ENCODE results near the gene SCAMP3. TPM values are rescaled to one million over a fixed set of nuclear protein-coding genes. Genes with fewer than 3 reads are reported as not detected.
A peak's percentile ranks its signal among the peaks of the same experiment; 100 is the strongest.

The SCAMP3 gene
- total and polyA plus RNA-seq, 4 donors = 26.3 to 103 (median 70.1) TPM

DNA sequence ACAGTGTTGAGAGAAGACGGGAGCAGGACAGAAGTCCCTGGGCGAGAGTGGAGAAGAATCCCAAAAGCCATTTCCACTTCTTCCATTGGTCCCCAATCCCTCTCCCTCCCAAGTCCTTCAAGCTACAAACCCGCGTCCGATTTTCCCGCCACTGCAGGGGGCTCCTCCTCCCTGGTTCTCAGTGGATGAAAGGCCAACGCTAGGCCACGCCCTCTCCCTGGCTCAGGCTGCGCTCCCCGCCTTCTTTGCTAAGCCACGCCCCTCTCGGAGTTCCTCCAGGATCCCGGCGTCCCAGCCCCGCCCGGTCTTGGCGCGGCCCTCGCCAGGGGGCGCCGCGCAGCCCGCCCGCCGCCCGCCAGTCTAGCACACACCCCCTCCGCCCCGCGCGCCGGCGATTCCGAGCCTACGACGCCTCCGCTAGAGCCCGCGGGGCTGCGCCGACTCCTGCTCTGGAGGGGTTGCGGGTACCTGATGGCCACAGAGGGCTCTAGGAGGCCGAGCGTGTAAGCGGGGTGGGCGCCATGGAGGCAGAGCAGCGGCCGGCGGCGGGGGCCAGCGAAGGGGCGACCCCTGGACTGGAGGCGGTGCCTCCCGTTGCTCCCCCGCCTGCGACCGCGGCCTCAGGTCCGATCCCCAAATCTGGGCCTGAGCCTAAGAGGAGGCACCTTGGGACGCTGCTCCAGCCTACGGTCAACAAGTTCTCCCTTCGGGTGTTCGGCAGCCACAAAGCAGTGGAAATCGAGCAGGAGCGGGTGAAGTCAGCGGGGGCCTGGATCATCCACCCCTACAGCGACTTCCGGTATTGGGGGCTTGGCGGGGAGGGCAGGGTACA is 15.1 kb upstream of the SCAMP3 start, which contains the start of gene HCN3:
HCN3 (plus strand) TSS at position 394 of the 832 bp plus-strand sequence; CDS start at position 522, 128 bp downstream.
- WGBS (ENCODE audit: insufficient coverage) = under 1% methylated on average over 67 of the region's 68 CpGs
- Histone ChIP-seq H3K4me1 (ENCODE audit: control insufficient read depth, insufficient read depth, low read length) (peaks cover 25% of the 10 kb centered on the region), H3K9me3 (ENCODE audit: control insufficient read depth, insufficient read depth, low read length) (no peaks in the 10 kb centered on the region), H3K36me3 (ENCODE audit: control insufficient read depth, insufficient read depth, low read length) (peaks cover 2% of the 10 kb centered on the region), H3K4me3 (ENCODE audit: low read depth, low read length) (peak within 1 kb of the TSS; percentile 49), H3K27me3 (ENCODE audit: control insufficient read depth, insufficient read depth, low read length) (no peaks in the 10 kb centered on the region), H3K27ac (ENCODE audit: low read depth, low read length) (peak within 1 kb of the TSS; percentile 57)
- peak; percentile 92 to 99 (median 98) for DNase-seq (ENCODE audit: low read depth in 4 of 6, low spot score in 6 of 6)

DNA sequence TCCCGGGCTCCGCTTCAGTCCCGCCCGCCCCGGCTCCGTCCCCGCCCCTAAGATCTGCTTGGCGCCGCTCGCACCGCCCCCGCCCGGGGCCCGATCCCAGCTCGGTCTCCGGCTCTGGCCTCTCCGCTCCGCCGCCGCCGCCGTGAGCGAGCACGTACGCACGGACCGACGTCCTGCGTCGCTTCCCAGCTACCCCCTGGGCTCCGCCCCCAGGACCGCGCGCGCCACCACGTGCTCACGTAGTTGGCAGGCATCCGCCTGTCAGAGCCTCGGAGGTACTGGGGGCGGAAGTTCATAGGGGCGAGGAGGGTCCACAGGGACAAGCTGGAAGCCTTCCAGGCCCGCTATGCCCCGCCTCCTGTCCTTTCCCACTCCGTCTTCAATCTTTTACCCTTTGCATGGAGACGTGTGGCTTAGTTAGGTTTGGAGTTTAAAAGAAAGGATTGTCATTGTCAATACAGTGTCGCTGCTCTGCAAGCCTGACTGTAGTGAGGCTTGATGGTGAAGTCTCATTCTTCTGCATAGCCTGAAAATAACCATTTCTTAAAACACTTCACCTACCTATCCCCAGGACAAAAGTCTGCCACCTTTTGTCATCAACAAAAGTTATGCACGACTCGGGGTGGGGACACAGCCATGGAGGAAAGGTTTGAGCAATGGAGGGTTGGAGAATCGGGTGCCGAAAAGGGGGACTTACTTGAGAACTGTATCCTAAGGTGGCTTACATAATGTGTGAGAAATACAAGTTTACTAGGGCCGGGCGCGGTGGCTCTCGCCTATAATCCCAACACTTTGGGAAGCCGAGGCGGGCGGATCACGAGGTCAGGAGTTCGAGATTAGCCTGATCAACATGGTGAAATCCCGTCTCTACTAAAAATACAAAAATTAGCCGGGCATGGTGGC is 11.4 kb upstream of the SCAMP3 start, which contains the start of gene CLK2:
CLK2 (minus strand) TSS at position 162 of the 903 bp plus-strand sequence. CDS start 2,527 bp downstream, outside the sequence.
- Histone ChIP-seq H3K27ac (ENCODE audit: low read depth, low read length) (peak within 1 kb of the TSS; percentile 93), H3K4me1 (ENCODE audit: control insufficient read depth, insufficient read depth, low read length) (peaks cover 22% of the 10 kb centered on the region), H3K36me3 (ENCODE audit: control insufficient read depth, insufficient read depth, low read length) (peaks cover 23% of the 10 kb centered on the region), H3K9me3 (ENCODE audit: control insufficient read depth, insufficient read depth, low read length) (no peaks in the 10 kb centered on the region), H3K27me3 (ENCODE audit: control insufficient read depth, insufficient read depth, low read length) (no peaks in the 10 kb centered on the region), H3K4me3 (ENCODE audit: low read depth, low read length) (peak within 1 kb of the TSS; percentile 77)
- peak in 5 of 6 donors; percentile 87 to 98 (median 92) for DNase-seq (ENCODE audit: low read depth in 4 of 6, low spot score in 6 of 6)
- 0% methylated on average over 41 of the region's 61 CpGs for WGBS (ENCODE audit: insufficient coverage)

DNA sequence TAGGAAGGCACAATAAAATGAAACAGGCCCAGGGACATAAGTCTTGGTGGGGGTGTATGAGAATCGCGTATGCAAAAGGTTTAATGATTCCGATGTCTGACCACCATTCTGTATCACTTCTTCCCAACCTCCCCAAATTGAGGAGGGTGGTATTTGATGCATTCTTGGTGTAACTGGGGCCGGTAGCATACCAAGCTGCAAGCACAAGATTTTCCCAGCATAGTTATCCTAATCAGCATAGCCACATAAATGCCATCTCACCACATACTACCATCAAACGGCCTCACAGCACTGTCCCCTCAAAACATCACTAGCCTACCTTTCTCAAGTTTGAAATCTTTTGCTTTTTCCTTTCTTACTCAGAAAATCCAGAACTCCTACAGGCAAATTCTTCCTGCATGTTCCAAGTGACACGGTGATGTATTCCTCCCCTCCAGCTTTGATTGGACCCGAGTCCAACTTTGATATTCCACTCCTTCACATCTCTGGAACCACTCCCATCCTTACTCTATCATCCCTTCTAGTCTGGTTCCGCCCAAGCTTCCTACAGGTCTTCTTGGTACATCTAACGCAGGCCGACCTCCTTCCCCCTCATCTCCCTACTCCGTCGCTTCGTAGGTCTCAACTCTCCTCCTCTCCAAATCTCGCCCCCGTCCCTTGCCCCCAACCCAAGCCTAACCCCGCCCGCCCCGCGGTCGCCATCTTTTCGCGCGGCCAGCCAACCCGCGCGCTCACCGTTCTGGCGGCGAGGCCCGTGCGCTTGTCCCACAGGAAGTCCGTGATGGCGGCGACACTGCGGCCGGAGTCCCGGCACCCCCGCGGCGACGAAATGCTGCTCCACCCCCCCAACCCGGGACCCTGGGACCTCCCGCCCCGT is 10.5 kb upstream of the SCAMP3 start:
- H3K4me3 ChIP-seq (ENCODE audit: low read depth, low read length) = peak overlapping the region; percentile 77
- DNase-seq (ENCODE audit: low read depth in 4 of 6, low spot score in 6 of 6) = no peak
- no peaks in the 10 kb centered on the region for H3K27me3 ChIP-seq (ENCODE audit: control insufficient read depth, insufficient read depth, low read length)
- H3K9me3 ChIP-seq (ENCODE audit: control insufficient read depth, insufficient read depth, low read length) = no peaks in the 10 kb centered on the region
- H3K36me3 ChIP-seq (ENCODE audit: control insufficient read depth, insufficient read depth, low read length) = peaks cover 31% of the 10 kb centered on the region
- WGBS (ENCODE audit: insufficient coverage) = under 1% methylated on average over 38 of the region's 44 CpGs
- H3K27ac ChIP-seq (ENCODE audit: low read depth, low read length) = peak overlapping the region; percentile 93
- H3K4me1 ChIP-seq (ENCODE audit: control insufficient read depth, insufficient read depth, low read length) = peaks cover 15% of the 10 kb centered on the region

DNA sequence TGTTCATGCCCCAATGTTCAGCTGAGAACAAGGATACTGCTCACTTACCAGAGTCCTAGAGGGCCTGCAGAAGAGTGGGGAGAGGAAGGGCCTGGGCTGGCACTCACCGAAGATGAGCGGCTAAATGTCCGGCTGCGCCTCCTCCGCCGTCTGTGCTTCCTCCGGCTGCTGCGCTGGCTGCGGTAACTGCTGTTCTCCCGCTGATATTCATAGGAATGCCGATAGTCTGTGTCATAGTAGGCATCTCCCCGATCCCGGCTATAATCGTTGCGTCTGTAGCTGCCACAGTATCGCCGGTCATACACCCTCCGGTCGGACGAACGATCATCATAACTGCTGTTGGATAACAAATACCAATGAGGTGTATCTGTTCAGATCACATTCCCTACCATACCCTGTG is 7.2 kb upstream of the SCAMP3 start:
- Histone ChIP-seq H3K27me3 (ENCODE audit: control insufficient read depth, insufficient read depth, low read length) (no peaks in the 10 kb centered on the region), H3K27ac (ENCODE audit: low read depth, low read length) (no peak overlapping the region), H3K9me3 (ENCODE audit: control insufficient read depth, insufficient read depth, low read length) (no peaks in the 10 kb centered on the region), H3K4me1 (ENCODE audit: control insufficient read depth, insufficient read depth, low read length) (peaks cover 12% of the 10 kb centered on the region), H3K36me3 (ENCODE audit: control insufficient read depth, insufficient read depth, low read length) (peaks cover 60% of the 10 kb centered on the region), H3K4me3 (ENCODE audit: low read depth, low read length) (no peak overlapping the region)
- no peak for DNase-seq (ENCODE audit: low read depth in 4 of 6, low spot score in 6 of 6)
- 95% methylated on average over 21 of the region's 21 CpGs for WGBS (ENCODE audit: insufficient coverage)

DNA sequence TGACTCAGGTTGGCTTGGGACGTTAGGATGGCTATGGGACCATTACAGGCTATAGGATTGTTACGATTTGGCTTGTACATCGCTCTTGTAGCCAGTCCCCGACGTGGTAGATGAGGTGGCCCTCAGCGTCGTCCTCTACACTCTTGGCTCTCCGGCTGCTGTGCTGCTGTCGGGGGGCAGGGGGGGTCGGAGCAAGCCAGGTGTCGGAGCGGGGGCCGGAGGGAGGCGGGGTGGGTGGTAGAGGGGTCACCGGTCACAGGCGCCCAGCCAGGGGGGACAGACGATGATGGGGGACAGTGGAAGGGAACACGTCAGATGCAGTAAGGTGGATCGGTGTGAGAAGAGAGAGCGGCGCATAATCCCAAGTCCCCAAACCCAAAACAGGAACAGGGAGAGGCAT is 6.5 kb upstream of the SCAMP3 start:
- Histone ChIP-seq H3K27ac (ENCODE audit: low read depth, low read length) (no peak overlapping the region), H3K4me3 (ENCODE audit: low read depth, low read length) (no peak overlapping the region), H3K4me1 (ENCODE audit: control insufficient read depth, insufficient read depth, low read length) (peaks cover 8% of the 10 kb centered on the region), H3K9me3 (ENCODE audit: control insufficient read depth, insufficient read depth, low read length) (no peaks in the 10 kb centered on the region), H3K36me3 (ENCODE audit: control insufficient read depth, insufficient read depth, low read length) (peaks cover 66% of the 10 kb centered on the region), H3K27me3 (ENCODE audit: control insufficient read depth, insufficient read depth, low read length) (no peaks in the 10 kb centered on the region)
- WGBS (ENCODE audit: insufficient coverage) = 94% methylated on average over 16 of the region's 21 CpGs
- DNase-seq (ENCODE audit: low read depth in 4 of 6, low spot score in 6 of 6) = no peak

DNA sequence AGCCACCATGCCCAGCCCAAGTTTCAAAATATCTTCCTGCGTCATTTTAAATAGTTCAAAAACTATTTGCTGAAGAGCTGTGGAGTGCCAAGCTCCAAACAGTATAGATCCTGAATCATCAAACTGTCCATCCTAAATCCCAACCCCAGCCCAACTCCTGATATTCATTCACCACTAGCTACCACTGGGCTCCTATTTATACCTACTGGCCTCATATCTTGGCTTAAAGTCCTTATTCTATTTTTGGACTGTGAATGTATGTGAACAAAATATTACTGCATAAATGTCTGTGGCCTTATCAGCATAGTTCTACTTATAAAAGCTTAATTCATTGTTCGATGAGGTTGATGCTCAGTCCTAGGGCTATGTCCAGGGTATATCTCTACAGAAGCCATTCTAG is 5.2 kb upstream of the SCAMP3 start:
- no peak for DNase-seq (ENCODE audit: low read depth in 4 of 6, low spot score in 6 of 6)
- H3K36me3 ChIP-seq (ENCODE audit: control insufficient read depth, insufficient read depth, low read length) = peaks cover 74% of the 10 kb centered on the region
- no peaks in the 10 kb centered on the region for H3K9me3 ChIP-seq (ENCODE audit: control insufficient read depth, insufficient read depth, low read length)
- H3K4me1 ChIP-seq (ENCODE audit: control insufficient read depth, insufficient read depth, low read length) = peaks cover 7% of the 10 kb centered on the region
- WGBS (ENCODE audit: insufficient coverage) = no CpG with 5 or more reads among the region's 2 CpGs
- no peaks in the 10 kb centered on the region for H3K27me3 ChIP-seq (ENCODE audit: control insufficient read depth, insufficient read depth, low read length)
- no peak overlapping the region for H3K27ac ChIP-seq (ENCODE audit: low read depth, low read length)
- H3K4me3 ChIP-seq (ENCODE audit: low read depth, low read length) = no peak overlapping the region

DNA sequence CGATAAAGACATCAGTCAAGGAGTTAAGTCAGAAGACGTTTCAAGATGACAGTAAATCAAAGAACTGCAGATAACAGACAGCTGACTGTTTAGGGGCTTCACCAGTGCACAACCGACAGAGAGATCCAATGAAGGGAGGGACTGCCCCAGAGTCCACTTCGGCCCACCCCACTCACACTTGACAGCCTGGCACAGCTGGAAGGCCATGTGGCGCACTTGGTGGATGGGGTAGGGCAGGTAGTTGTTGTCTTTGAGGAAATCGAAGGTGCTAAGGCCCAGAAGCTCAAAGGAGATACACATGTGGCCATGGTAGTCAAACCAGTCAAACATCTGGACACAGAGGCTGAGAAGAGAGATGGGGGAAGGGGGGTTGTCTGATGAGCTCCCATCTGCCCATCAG is 4.4 kb upstream of the SCAMP3 start:
- H3K4me3 ChIP-seq (ENCODE audit: low read depth, low read length) = no peak overlapping the region
- H3K9me3 ChIP-seq (ENCODE audit: control insufficient read depth, insufficient read depth, low read length) = no peaks in the 10 kb centered on the region
- H3K4me1 ChIP-seq (ENCODE audit: control insufficient read depth, insufficient read depth, low read length) = peaks cover 7% of the 10 kb centered on the region
- no peak for DNase-seq (ENCODE audit: low read depth in 4 of 6, low spot score in 6 of 6)
- H3K27ac ChIP-seq (ENCODE audit: low read depth, low read length) = no peak overlapping the region
- no peaks in the 10 kb centered on the region for H3K27me3 ChIP-seq (ENCODE audit: control insufficient read depth, insufficient read depth, low read length)
- 82% methylated on average over 5 of the region's 6 CpGs for WGBS (ENCODE audit: insufficient coverage)
- peaks cover 74% of the 10 kb centered on the region for H3K36me3 ChIP-seq (ENCODE audit: control insufficient read depth, insufficient read depth, low read length)

DNA sequence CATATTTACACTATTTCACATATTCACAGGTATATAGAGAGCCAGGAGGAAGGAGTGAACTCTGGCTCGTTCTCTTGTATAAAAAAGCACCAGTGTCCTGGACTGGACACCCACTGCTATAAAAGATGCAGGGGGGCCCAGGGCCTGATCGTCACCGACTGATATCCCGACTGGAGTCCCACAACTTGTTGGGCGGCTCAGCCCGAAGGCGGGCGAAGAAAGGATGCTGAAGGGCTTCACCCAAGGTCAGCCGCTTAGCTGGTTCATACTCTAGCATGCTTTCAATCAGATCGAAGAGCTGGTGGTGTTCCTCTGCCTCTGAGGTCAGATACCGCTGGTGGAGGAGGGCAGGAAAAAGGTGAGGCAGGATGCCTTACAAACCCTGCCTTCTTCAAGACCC is 907 bp upstream of the SCAMP3 start:
- Histone ChIP-seq H3K27ac (ENCODE audit: low read depth, low read length) (no peak overlapping the region), H3K4me1 (ENCODE audit: control insufficient read depth, insufficient read depth, low read length) (peaks cover 21% of the 10 kb centered on the region), H3K36me3 (ENCODE audit: control insufficient read depth, insufficient read depth, low read length) (peaks cover 68% of the 10 kb centered on the region), H3K27me3 (ENCODE audit: control insufficient read depth, insufficient read depth, low read length) (no peaks in the 10 kb centered on the region), H3K4me3 (ENCODE audit: low read depth, low read length) (no peak overlapping the region), H3K9me3 (ENCODE audit: control insufficient read depth, insufficient read depth, low read length) (no peaks in the 10 kb centered on the region)
- no peak for DNase-seq (ENCODE audit: low read depth in 4 of 6, low spot score in 6 of 6)
- 88% methylated on average over 10 of the region's 11 CpGs for WGBS (ENCODE audit: insufficient coverage)

DNA sequence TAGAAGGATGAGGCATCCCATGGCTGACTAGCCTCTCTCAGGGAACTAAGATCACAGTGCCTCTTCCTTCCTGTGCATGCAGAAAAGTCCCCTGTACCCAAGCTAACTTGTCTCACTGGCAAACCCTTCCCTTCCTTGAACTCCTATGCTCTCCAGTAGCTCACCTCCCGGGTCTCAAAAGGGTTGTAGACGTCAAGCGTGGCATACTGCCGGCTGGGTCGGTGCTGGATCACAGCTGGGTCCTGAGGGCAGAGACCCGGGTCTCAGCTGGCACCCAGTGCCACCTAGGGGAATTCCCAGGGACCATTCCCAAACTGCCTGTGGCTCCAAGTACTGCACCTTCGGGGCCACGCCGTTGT is 688 bp downstream of the SCAMP3 start:
- DNase-seq (ENCODE audit: low read depth in 4 of 6, low spot score in 6 of 6) = no peak
- H3K36me3 ChIP-seq (ENCODE audit: control insufficient read depth, insufficient read depth, low read length) = peaks cover 67% of the 10 kb centered on the region
- under 1% methylated on average over 9 of the region's 9 CpGs for WGBS (ENCODE audit: insufficient coverage)
- peak overlapping the region; percentile 60 for H3K27ac ChIP-seq (ENCODE audit: low read depth, low read length)
- H3K9me3 ChIP-seq (ENCODE audit: control insufficient read depth, insufficient read depth, low read length) = no peaks in the 10 kb centered on the region
- peak overlapping the region; percentile 76 for H3K4me3 ChIP-seq (ENCODE audit: low read depth, low read length)
- H3K4me1 ChIP-seq (ENCODE audit: control insufficient read depth, insufficient read depth, low read length) = peaks cover 23% of the 10 kb centered on the region
- H3K27me3 ChIP-seq (ENCODE audit: control insufficient read depth, insufficient read depth, low read length) = no peaks in the 10 kb centered on the region

All from spinal cord (tissue), 10 donors.